GM12891 (cell line): ENCODE data around the gene DAB1.

Experiments
- PAX5 ChIP-seq: IDR thresholded peaks from 2 replicates; pipeline ENCODE4 v1.6.1; 2011; ENCODE audit warnings: low read length, moderate library complexity, mild to moderate bottlenecking; ENCODE audit not compliant: insufficient read depth, severe bottlenecking
- POLR2A ChIP-seq: IDR thresholded peaks from 2 replicates; pipeline ENCODE4 v1.6.1; 2011; ENCODE audit warnings: low read depth, low read length, control low read depth
- POLR2AphosphoS5 ChIP-seq: IDR thresholded peaks from 2 replicates; pipeline ENCODE4 v1.6.1; 2011; ENCODE audit warnings: low read depth, low read length, control low read depth
- POU2F2 ChIP-seq: IDR thresholded peaks from 2 replicates; pipeline ENCODE4 v1.6.1; 2011; ENCODE audit warnings: low read depth, mild to moderate bottlenecking, control low read depth, low read length, moderate library complexity
- TAF1 ChIP-seq: IDR thresholded peaks from 2 replicates; pipeline ENCODE4 v1.6.1; 2011; ENCODE audit warnings: low read depth, low read length, control low read depth

GRCh38 chr1:57131257-57131656, 292.6 kb downstream of the DAB1 start:
- TF ChIP-seq TAF1, result no peak
- no peak for TF ChIP-seq POLR2A
- no peak for TF ChIP-seq POLR2AphosphoS5
- no peak for TF ChIP-seq POU2F2
- TF ChIP-seq PAX5, result no peak
